ENCODE results near the gene MICB.
A peak's percentile ranks its signal among the peaks of the same experiment; 100 is the strongest.

Gene MICB

DNA sequence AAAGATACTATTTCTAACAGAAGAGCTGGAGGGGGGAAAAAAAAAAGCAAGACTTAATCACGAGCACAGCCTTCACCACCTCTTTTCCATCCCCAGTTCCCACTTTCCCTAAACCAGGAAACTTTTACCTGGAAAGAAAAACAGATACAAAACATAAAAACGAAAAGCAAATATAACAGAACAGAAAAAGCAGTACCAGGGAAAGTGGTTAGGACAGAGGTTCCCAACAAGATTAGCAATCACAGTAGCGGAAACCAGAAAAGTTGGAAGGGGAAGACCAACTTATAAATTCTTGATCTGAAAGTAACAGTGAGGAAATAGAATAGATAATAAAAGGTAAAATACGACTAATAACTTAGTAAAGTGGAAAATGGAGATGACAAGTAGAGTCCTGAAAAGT is 42.7 kb downstream of the MICB start:
- H3K9me2 ChIP-seq (replicated peaks; ENCODE audit: insufficient read depth, low read length), result no peaks in the 10 kb centered on the region
- no peaks in the 10 kb centered on the region for H3K27me3 ChIP-seq (ENCODE audit: low read length)
- TF ChIP-seq CTCF (IDR thresholded peaks at IDR 0.05; ENCODE audit: insufficient read depth, low read length, poor library complexity, severe bottlenecking), result no peak
- no peak for TF ChIP-seq EZH2phosphoT487 (conservative IDR thresholded peaks at IDR 0.05; ENCODE audit: low read length)
- peak overlapping the region; percentile 83 for H3K4me2 ChIP-seq (ENCODE audit: low read depth, low read length, poor library complexity, severe bottlenecking)
- no peaks in the 10 kb centered on the region for H3K9me3 ChIP-seq (ENCODE audit: insufficient read depth, low read length)
- peak overlapping the region; percentile 83 for H3K27ac ChIP-seq (ENCODE audit: low read depth, low read length)
- H3K36me3 ChIP-seq (ENCODE audit: low read length), result peaks cover 50% of the 10 kb centered on the region
- peak overlapping the region; percentile 66 for H3K4me3 ChIP-seq (ENCODE audit: insufficient read depth, low read length, poor library complexity, severe bottlenecking)
- no peak overlapping the region for H2AFZ ChIP-seq (ENCODE audit: low read depth, low read length, severe bottlenecking)
- peak overlapping the region; percentile 79 for H3K9ac ChIP-seq (ENCODE audit: low read length)
- H4K20me1 ChIP-seq (ENCODE audit: low read depth, low read length), result peaks cover 44% of the 10 kb centered on the region
- peaks cover 62% of the 10 kb centered on the region for H3K79me2 ChIP-seq (ENCODE audit: insufficient read depth, low read length)
- H3F3A ChIP-seq (ENCODE audit: insufficient read depth), result peaks cover 44% of the 10 kb centered on the region

DNA sequence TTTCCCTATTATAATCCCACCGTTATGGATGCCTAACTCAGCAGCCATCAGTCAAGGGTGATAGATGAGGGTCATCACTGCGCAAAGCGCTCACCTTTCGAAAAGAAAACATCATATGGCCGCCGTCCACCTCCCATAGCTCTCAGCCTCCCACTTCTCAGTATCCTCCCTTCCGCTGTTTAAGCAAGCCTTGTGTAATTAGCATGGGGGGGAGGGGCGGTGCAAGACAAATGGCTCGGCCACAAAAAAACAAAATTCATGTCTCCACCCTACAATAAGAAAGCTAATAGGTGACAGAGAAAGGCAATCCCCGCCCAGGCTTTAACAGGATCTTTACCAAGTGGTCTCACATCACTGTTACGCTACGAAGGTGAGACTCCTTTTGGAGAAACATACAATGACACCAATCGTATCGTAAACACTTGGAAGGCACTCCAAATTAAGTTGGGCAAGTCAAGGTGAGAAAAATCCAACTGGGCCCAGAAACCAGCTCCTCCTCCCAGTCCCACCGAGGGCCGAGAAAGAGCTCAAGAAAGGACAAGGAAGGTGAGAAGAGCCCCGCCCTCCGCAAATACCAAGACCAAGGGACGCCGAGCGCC is 43.2 kb downstream of the MICB start:
- peaks cover 45% of the 10 kb centered on the region for H3K36me3 ChIP-seq (ENCODE audit: low read length)
- peak overlapping the region; percentile 83 for H3K27ac ChIP-seq (ENCODE audit: low read depth, low read length)
- H2AFZ ChIP-seq (ENCODE audit: low read depth, low read length, severe bottlenecking), result no peak overlapping the region

DNA sequence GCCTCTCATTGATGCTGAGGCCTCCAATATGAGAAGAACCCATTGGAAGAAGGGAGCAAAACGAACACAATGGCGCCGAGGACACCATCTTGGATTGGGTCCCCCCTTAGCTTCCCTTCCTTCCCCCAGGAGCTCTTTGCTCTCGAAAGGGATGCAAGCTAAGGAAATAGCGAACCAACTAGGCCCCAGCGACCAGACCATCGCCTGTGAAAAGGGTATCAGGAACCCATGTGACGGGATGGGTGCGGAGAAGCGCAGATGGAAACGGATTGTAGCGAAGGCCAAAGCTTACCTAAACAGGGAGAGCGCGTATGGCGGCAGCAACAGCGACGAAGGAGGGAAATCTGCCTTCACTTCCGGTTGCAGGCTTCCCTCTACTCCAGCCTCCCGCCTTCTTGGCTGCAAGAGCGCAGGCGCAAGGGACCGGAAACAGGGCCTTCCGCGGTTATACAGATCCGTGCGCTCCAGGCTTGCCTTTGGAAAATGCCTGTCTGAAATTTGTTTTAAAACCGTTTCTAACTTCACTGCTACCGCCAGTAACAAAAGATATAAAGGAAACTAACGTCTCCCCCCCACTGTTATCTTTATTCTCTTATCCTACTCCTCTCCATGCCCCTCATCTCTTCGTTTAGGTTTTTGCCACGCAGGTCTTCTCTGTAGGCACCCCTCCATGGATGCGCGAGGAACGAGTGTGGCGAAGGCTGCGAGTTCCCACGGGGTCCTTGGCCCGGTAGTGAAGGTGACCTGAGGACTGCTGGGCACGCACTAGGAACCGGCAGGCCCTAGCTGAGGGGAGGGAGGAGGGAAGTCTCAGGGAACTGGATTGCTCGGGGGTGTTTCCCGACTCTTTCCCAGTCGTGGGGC is 43.9 kb downstream of the MICB start, which contains the start of gene DDX39B:
DDX39B (minus strand) TSS at position 346 of the 864 bp plus-strand sequence. CDS start 1,471 bp downstream, outside the sequence.
- peak within 1 kb of the TSS; percentile 83 for H3K27ac ChIP-seq (ENCODE audit: low read depth, low read length)
- TF ChIP-seq EZH2phosphoT487 (conservative IDR thresholded peaks at IDR 0.05; ENCODE audit: low read length), result no peak
- TF ChIP-seq CTCF (IDR thresholded peaks at IDR 0.05; ENCODE audit: insufficient read depth, low read length, poor library complexity, severe bottlenecking), result no peak
- peak within 1 kb of the TSS; percentile 83 for H3K4me2 ChIP-seq (ENCODE audit: low read depth, low read length, poor library complexity, severe bottlenecking)
- H3F3A ChIP-seq (ENCODE audit: insufficient read depth), result peaks cover 36% of the 10 kb centered on the region
- H4K20me1 ChIP-seq (ENCODE audit: low read depth, low read length), result peaks cover 31% of the 10 kb centered on the region
- no peaks in the 10 kb centered on the region for H3K9me3 ChIP-seq (ENCODE audit: insufficient read depth, low read length)
- peaks cover 38% of the 10 kb centered on the region for H3K36me3 ChIP-seq (ENCODE audit: low read length)
- H3K4me3 ChIP-seq (ENCODE audit: insufficient read depth, low read length, poor library complexity, severe bottlenecking), result peak within 1 kb of the TSS; percentile 66
- H3K9ac ChIP-seq (ENCODE audit: low read length), result peak within 1 kb of the TSS; percentile 79
- H3K79me2 ChIP-seq (ENCODE audit: insufficient read depth, low read length), result peaks cover 49% of the 10 kb centered on the region
- H3K9me2 ChIP-seq (replicated peaks; ENCODE audit: insufficient read depth, low read length), result no peaks in the 10 kb centered on the region
- H2AFZ ChIP-seq (ENCODE audit: low read depth, low read length, severe bottlenecking), result peak within 1 kb of the TSS; percentile 42
- no peaks in the 10 kb centered on the region for H3K27me3 ChIP-seq (ENCODE audit: low read length)

More for the DNA sequence above, 43.2 kb downstream of the MICB start:
- H3K9me2 ChIP-seq (replicated peaks; ENCODE audit: insufficient read depth, low read length), result no peaks in the 10 kb centered on the region
- TF ChIP-seq CTCF (IDR thresholded peaks at IDR 0.05; ENCODE audit: insufficient read depth, low read length, poor library complexity, severe bottlenecking), result no peak
- no peak for TF ChIP-seq EZH2phosphoT487 (conservative IDR thresholded peaks at IDR 0.05; ENCODE audit: low read length)
- H3F3A ChIP-seq (ENCODE audit: insufficient read depth), result peaks cover 39% of the 10 kb centered on the region
- peak overlapping the region; percentile 79 for H3K9ac ChIP-seq (ENCODE audit: low read length)
- H3K9me3 ChIP-seq (ENCODE audit: insufficient read depth, low read length), result no peaks in the 10 kb centered on the region
- peak overlapping the region; percentile 66 for H3K4me3 ChIP-seq (ENCODE audit: insufficient read depth, low read length, poor library complexity, severe bottlenecking)
- H3K79me2 ChIP-seq (ENCODE audit: insufficient read depth, low read length), result peaks cover 57% of the 10 kb centered on the region
- H3K4me2 ChIP-seq (ENCODE audit: low read depth, low read length, poor library complexity, severe bottlenecking), result peak overlapping the region; percentile 83
- peaks cover 38% of the 10 kb centered on the region for H4K20me1 ChIP-seq (ENCODE audit: low read depth, low read length)
- H3K27me3 ChIP-seq (ENCODE audit: low read length), result no peaks in the 10 kb centered on the region

Measured in SU-DHL-6 (cell line).